ENCODE data around the gene SEMA3D. TPM values are rescaled to one million over a fixed set of nuclear protein-coding genes. Genes with fewer than 3 reads are reported as not detected.

SEMA3D gene
- total and polyA plus RNA-seq, 2 of the 4 experiments (the other 2 are of a cell fraction), result 2.9 to 13.6 TPM

DNA sequence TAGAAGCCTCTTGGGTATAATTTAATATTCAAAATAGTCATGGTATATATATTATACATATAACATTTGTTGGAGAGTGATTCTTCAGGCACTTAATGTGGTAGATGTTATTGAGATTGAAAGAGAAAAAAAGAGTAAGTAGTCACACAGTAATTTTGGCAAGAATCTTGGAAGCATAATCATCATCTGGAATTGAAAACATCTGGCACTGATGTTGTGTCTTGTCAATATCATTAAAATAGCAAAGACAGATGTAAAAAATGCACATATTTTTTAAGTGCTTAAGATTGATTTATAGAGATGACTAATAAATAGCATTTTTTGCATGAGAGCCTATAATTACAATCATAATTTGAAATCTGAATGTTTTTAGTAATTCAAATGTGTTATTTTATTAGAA is 9.5 kb downstream of the SEMA3D start:
- in situ Hi-C loops (cut with MboI; ENCODE audit: low sequenced_read_pairs), result no loop called here
- Histone ChIP-seq H3K79me1 (ENCODE audit: low read depth in 1 of 2, low read length in 2 of 2) (no peaks in the 10 kb centered on the region), H2AK5ac (ENCODE audit: low read depth, low read length) (no peak overlapping the region), H3K36me3 (ENCODE audit: control insufficient read depth, insufficient read depth, low read length) (no peaks in the 10 kb centered on the region), H3K56ac (ENCODE audit: extremely low read depth, insufficient read depth, low read length) (no peak overlapping the region), H3K9me3 (ENCODE audit: control insufficient read depth, insufficient read depth, low read length) (peaks cover 7% of the 10 kb centered on the region), H3K9ac (ENCODE audit: low read depth, low read length) (no peak overlapping the region), H3K27me3 (ENCODE audit: control insufficient read depth, insufficient read depth, low read length) (no peaks in the 10 kb centered on the region), H3K18ac (ENCODE audit: low read depth, low read length) (no peak overlapping the region), H2AFZ (replicated peaks; ENCODE audit: low read length, poor library complexity) (no peak overlapping the region), H3K4ac (ENCODE audit: low read depth, low read length) (no peak overlapping the region), H2BK15ac (ENCODE audit: low read depth, low read length) (no peak overlapping the region), H4K5ac (ENCODE audit: low read depth, low read length) (no peak overlapping the region), H3K27ac (ENCODE audit: insufficient read depth, low read length) (no peak overlapping the region), H2BK20ac (ENCODE audit: low read depth, low read length) (no peak overlapping the region), H4K20me1 (ENCODE audit: insufficient read depth, low read length) (no peaks in the 10 kb centered on the region), H2BK5ac (ENCODE audit: low read depth, low read length, poor library complexity, severe bottlenecking) (no peak overlapping the region), H4K8ac (ENCODE audit: low read depth in 2 of 2, low read length in 2 of 2) (no peak overlapping the region), H3K14ac (replicated peaks; ENCODE audit: low read depth, low read length) (no peak overlapping the region), H2AK9ac (replicated peaks; ENCODE audit: low read depth, low read length, poor library complexity) (no peak overlapping the region), H3K9me1 (ENCODE audit: insufficient read depth, low read length) (no peaks in the 10 kb centered on the region), H3K4me2 (ENCODE audit: low read depth, low read length) (no peak overlapping the region), H2BK120ac (ENCODE audit: low read depth, low read length) (no peak overlapping the region), H4K91ac (ENCODE audit: insufficient read depth, low read depth, low read length) (no peak overlapping the region), H3K4me1 (ENCODE audit: control insufficient read depth, insufficient read depth, low read length) (peaks cover 2% of the 10 kb centered on the region; the same call in 1 of the 2 replicates), H3K23ac (ENCODE audit: low read depth, low read length) (no peak overlapping the region), H3K4me3 (ENCODE audit: insufficient read depth, low read depth, low read length) (no peak overlapping the region)
- no peak for ATAC-seq (ENCODE audit: low read depth)
- TF ChIP-seq, protein P1, sequence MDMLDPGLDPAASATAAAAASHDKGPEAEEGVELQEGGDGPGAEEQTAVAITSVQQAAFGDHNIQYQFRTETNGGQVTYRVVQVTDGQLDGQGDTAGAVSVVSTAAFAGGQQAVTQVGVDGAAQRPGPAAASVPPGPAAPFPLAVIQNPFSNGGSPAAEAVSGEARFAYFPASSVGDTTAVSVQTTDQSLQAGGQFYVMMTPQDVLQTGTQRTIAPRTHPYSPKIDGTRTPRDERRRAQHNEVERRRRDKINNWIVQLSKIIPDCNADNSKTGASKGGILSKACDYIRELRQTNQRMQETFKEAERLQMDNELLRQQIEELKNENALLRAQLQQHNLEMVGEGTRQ (IDR thresholded peaks at IDR 0.05; ENCODE audit: low read depth, low read length), result no peak
- no peak for TF ChIP-seq SMC3 (IDR thresholded peaks at IDR 0.05; ENCODE audit: low read depth, low read length)
- TF ChIP-seq, protein P2, sequence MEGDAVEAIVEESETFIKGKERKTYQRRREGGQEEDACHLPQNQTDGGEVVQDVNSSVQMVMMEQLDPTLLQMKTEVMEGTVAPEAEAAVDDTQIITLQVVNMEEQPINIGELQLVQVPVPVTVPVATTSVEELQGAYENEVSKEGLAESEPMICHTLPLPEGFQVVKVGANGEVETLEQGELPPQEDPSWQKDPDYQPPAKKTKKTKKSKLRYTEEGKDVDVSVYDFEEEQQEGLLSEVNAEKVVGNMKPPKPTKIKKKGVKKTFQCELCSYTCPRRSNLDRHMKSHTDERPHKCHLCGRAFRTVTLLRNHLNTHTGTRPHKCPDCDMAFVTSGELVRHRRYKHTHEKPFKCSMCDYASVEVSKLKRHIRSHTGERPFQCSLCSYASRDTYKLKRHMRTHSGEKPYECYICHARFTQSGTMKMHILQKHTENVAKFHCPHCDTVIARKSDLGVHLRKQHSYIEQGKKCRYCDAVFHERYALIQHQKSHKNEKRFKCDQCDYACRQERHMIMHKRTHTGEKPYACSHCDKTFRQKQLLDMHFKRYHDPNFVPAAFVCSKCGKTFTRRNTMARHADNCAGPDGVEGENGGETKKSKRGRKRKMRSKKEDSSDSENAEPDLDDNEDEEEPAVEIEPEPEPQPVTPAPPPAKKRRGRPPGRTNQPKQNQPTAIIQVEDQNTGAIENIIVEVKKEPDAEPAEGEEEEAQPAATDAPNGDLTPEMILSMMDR (conservative IDR thresholded peaks at IDR 0.05; ENCODE audit: low read depth, low read length), result no peak
- TF ChIP-seq, protein P3, sequence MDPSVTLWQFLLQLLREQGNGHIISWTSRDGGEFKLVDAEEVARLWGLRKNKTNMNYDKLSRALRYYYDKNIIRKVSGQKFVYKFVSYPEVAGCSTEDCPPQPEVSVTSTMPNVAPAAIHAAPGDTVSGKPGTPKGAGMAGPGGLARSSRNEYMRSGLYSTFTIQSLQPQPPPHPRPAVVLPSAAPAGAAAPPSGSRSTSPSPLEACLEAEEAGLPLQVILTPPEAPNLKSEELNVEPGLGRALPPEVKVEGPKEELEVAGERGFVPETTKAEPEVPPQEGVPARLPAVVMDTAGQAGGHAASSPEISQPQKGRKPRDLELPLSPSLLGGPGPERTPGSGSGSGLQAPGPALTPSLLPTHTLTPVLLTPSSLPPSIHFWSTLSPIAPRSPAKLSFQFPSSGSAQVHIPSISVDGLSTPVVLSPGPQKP (IDR thresholded peaks at IDR 0.05; ENCODE audit: borderline replicate concordance, low read depth, low read length), result no peak
- TF ChIP-seq FOS (IDR thresholded peaks at IDR 0.05; ENCODE audit: low read depth, low read length), result no peak
- no peak for TF ChIP-seq BHLHE40 (IDR thresholded peaks at IDR 0.05; ENCODE audit: low read depth, low read length)
- TF ChIP-seq CHD1 (IDR thresholded peaks at IDR 0.05; ENCODE audit: low read depth, low read length), result no peak
- TF ChIP-seq RCOR1 (IDR thresholded peaks at IDR 0.05; ENCODE audit: insufficient replicate concordance, low read length), result no peak
- no peak for TF ChIP-seq NFE2L2 (IDR thresholded peaks at IDR 0.05; ENCODE audit: low read depth, low read length)
- TF ChIP-seq RFX5 (IDR thresholded peaks at IDR 0.05; ENCODE audit: low read depth, low read length), result no peak
- BruUV-seq (replicated peaks), result no TSS peak
- dilution Hi-C loops (cut with HindIII; ENCODE audit: low sequenced_read_pairs, unreplicated experiment), result no loop called here
- intact Hi-C loops (cut with micrococcal nuclease), result no loop called here
- CTCF ChIA-PET, result no interaction called here
- POLR2A ChIA-PET (ENCODE audit: unreplicated experiment), result no interaction called here
- no peak for DNase-seq
